HG03175 (cell line): ENCODE results near the gene TRAK1.

ENCODE experiments used
- ATAC-seq: cut with Tn5 transposase; IDR thresholded peaks from one replicate; pipeline ENCODE4 v1.9.1; 2021; ENCODE audit warnings: mild to moderate bottlenecking, moderate library complexity; ENCODE audit not compliant: unreplicated experiment

The TRAK1 gene

DNA sequence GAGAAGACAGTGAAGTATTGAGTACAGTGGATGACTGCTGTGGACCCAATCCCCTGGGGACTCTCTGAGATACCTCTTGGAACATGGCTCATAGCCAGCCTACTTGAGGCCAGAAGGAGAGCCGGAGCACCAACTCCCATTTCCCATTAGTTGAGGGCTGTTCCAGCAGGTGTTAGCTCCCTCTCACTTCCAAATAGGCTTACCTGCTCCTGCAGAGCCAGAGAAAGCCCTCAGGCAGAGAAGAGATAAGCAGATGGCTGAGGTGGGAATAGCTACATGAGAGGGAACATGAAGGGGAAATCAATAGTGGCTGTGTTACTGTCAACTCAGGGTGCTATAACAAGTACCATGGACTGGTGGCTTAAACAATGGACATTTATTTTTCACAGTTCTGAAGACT lies 179.4 kb downstream of the TRAK1 start:
- no peak for ATAC-seq

DNA sequence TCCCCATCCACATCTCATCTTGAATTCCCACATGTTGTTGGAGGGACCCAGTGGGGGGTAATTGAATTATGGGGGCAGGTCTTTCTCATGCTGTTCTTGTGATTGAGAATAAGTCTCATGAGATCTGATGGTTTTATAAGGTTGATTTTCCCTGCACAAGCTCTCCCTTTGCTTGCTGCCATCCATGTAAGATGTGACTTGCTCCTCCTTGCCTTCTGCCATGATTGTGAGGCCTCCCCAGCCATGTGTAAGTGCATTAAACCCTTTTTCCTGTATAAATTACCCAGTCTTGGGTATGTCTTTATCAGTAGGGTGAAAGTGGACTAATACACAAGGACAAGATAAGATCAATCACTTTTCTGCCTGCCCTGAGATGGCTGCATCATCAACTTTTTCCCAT lies 180.6 kb downstream of the TRAK1 start:
- ATAC-seq, result no peak

DNA sequence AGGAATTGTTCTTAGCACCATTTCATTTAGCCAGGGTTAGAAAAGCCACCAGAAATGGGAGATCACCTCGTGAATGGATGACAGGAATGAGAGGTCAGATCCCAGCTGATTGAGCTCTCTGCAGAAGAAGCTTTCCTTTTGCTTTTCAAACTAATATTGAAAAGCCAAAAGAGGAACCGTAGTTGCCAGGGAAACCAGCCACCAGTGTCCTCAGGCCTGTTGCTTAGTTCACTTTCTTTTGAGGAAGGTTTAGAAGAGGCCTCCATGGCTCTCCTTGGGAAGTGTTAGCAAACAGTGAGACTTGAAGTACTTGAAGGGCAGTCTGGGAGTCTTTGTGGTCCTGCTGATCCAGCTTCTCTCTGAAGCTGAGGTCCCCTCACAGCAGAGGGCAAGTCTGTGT lies 182.2 kb downstream of the TRAK1 start:
- ATAC-seq, result no peak

DNA sequence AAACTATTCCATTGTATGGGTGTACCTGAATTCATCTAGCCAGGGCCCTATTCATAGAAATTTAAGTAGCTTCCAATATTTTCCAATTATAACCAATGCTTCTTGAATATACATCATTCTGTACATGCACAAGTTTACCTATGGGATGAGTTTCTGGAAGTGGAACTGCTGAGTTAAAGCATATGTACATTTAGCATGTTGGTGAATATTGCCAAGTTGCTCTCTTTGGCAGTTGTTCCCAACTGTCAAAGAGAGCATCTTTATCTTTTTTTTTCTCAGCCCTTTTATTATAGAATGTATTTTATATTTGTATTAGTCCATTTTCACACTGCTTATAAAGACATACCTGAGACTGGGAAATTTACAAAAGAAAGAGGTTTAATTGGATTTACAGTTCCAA lies 183.1 kb downstream of the TRAK1 start:
- no peak for ATAC-seq

DNA sequence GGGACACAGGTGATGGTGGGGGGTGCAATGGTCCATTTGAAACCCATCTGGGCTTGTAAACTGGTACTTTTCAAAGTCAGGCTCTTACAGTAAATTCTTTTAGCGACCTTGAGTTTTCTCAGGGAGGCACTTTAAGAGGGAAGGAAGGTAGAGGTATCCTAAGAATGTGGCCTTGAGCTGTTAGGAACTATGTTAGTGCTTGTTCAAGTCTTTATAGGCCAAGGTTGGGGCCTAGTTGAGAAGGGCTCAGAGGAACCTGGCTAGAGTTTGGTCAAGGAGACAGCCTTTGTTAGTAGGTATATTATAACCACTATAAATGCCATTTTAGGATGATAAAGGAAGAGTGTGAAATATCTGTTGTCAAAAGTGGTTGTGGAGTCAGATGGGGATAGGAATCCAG lies 184.1 kb downstream of the TRAK1 start:
- ATAC-seq, result no peak
